GM12891 (cell line): ENCODE measurements around the gene ADARB1.

Experiments
- POLR2A ChIP-seq: IDR thresholded peaks from 2 replicates; pipeline ENCODE4 v1.6.1; 2011; ENCODE audit warnings: low read depth, low read length, control low read depth
- POLR2AphosphoS5 ChIP-seq: IDR thresholded peaks from 2 replicates; pipeline ENCODE4 v1.6.1; 2011; ENCODE audit warnings: low read depth, low read length, control low read depth

GRCh38 chr21:45244799-45245340, 170.5 kb downstream of the ADARB1 start:
- no peak for TF ChIP-seq POLR2A
- no peak for TF ChIP-seq POLR2AphosphoS5
